ENCODE results near the gene KCNJ6. TPM values are rescaled to one million over a fixed set of nuclear protein-coding genes. Genes with fewer than 3 reads are reported as not detected.

KCNJ6 gene
- total RNA-seq, 4 donors from 2014 or later: not detected

- no peak for TF ChIP-seq POLR2A (IDR thresholded peaks at IDR 0.05)
- TF ChIP-seq, protein P1, sequence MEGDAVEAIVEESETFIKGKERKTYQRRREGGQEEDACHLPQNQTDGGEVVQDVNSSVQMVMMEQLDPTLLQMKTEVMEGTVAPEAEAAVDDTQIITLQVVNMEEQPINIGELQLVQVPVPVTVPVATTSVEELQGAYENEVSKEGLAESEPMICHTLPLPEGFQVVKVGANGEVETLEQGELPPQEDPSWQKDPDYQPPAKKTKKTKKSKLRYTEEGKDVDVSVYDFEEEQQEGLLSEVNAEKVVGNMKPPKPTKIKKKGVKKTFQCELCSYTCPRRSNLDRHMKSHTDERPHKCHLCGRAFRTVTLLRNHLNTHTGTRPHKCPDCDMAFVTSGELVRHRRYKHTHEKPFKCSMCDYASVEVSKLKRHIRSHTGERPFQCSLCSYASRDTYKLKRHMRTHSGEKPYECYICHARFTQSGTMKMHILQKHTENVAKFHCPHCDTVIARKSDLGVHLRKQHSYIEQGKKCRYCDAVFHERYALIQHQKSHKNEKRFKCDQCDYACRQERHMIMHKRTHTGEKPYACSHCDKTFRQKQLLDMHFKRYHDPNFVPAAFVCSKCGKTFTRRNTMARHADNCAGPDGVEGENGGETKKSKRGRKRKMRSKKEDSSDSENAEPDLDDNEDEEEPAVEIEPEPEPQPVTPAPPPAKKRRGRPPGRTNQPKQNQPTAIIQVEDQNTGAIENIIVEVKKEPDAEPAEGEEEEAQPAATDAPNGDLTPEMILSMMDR (IDR thresholded peaks at IDR 0.05 in 4 of 5, conservative IDR thresholded peaks at IDR 0.05 in 1 of 5): no peak
- Histone ChIP-seq H3K36me3 (no peaks in the 10 kb centered on the region), H3K4me3 (no peak overlapping the region), H3K4me1 (no peaks in the 10 kb centered on the region), H3K27me3 (no peaks in the 10 kb centered on the region), H3K27ac (no peak overlapping the region), H3K9me3 (no peaks in the 10 kb centered on the region)
- DNase-seq (no peak), ATAC-seq (no peak)
- in situ Hi-C loops (cut with MboI; ENCODE audit: low sequenced_read_pairs in 4 of 4): loop anchor here (25.0 kb wide), 3 partner anchors 110 to 660 kb away; no protein-coding TSS in a partner anchor
- intact Hi-C loops (cut with DNase I; ENCODE audit: low total_unique reads): no loop called here
Measured at GRCh38 chr21:37702241-37702640, 214.0 kb downstream of the KCNJ6 start.

GRCh38 chr21:37700641-37701202, 215.5 kb downstream of the KCNJ6 start:
- in situ Hi-C loops (cut with MboI; ENCODE audit: low sequenced_read_pairs in 4 of 4): loop anchor here (25.0 kb wide), 3 partner anchors 112 to 662 kb away; no protein-coding TSS in a partner anchor

GRCh38 chr21:37699024-37699775, 217.1 kb downstream of the KCNJ6 start:
- no peak for ATAC-seq
- in situ Hi-C loops (cut with MboI; ENCODE audit: low sequenced_read_pairs in 4 of 4): loop anchor here in 2 of 4 donors (25.0 kb wide), 2 partner anchors 438 to 663 kb away; no protein-coding TSS in a partner anchor
- no peaks in the 10 kb centered on the region for H3K27me3 ChIP-seq

More at GRCh38 chr21:37700641-37701202, 215.5 kb downstream of the KCNJ6 start:
- H3K36me3 ChIP-seq: no peaks in the 10 kb centered on the region
- ATAC-seq (peak in 1 of 2 donors; percentile 39), DNase-seq (no peak)
- H3K27me3 ChIP-seq: no peaks in the 10 kb centered on the region
- no peak overlapping the region for H3K27ac ChIP-seq
- H3K9me3 ChIP-seq: no peaks in the 10 kb centered on the region
- no peak for TF ChIP-seq POLR2A (IDR thresholded peaks at IDR 0.05)
- TF ChIP-seq, protein P1 (IDR thresholded peaks at IDR 0.05 in 4 of 5, conservative IDR thresholded peaks at IDR 0.05 in 1 of 5): peak in 4 of 5 experiments; percentile 19 to 33 (median 31)
- H3K4me1 ChIP-seq: no peaks in the 10 kb centered on the region
- intact Hi-C loops (cut with DNase I; ENCODE audit: low total_unique reads): no loop called here
- H3K4me3 ChIP-seq: no peak overlapping the region

DNA sequence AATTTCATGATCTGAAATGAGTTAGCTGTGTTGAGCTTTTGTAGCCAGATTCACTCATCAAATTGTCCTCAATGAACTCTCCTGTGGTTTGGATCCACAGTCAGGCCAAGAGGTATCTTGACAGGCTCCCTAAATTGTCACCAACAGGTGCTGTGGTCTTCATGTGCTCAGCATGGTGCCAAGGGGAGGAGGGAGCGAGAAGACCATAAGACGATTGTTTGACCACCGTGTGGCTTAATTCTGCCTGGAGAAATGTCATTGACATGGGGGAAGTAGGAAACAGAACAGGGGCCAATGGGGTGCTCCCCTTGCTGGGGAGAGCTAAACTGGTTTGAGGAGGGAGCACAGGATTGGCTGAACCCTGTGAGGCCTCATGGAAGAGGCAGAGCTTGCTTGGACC, 219.3 kb downstream of the KCNJ6 start:
- no peaks in the 10 kb centered on the region for H3K27me3 ChIP-seq
- in situ Hi-C loops (cut with MboI; ENCODE audit: low sequenced_read_pairs in 4 of 4) (loop anchor here in 2 of 4 donors (25.0 kb wide), 2 partner anchors 440 to 665 kb away; no protein-coding TSS in a partner anchor), intact Hi-C loops (cut with DNase I; ENCODE audit: low total_unique reads) (no loop called here)
- ATAC-seq (no peak), DNase-seq (no peak)
- H3K4me3 ChIP-seq: no peak overlapping the region
- no peaks in the 10 kb centered on the region for H3K9me3 ChIP-seq
- H3K27ac ChIP-seq: no peak overlapping the region
- H3K4me1 ChIP-seq: no peaks in the 10 kb centered on the region
- no peaks in the 10 kb centered on the region for H3K36me3 ChIP-seq
- TF ChIP-seq, protein P1 (IDR thresholded peaks at IDR 0.05 in 4 of 5, conservative IDR thresholded peaks at IDR 0.05 in 1 of 5): no peak
- TF ChIP-seq POLR2A (IDR thresholded peaks at IDR 0.05): no peak

More at GRCh38 chr21:37699024-37699775, 217.1 kb downstream of the KCNJ6 start:
- TF ChIP-seq, protein P1 (IDR thresholded peaks at IDR 0.05 in 4 of 5, conservative IDR thresholded peaks at IDR 0.05 in 1 of 5): no peak
- no peak for TF ChIP-seq POLR2A (IDR thresholded peaks at IDR 0.05)
- no peak overlapping the region for H3K4me3 ChIP-seq
- H3K36me3 ChIP-seq: no peaks in the 10 kb centered on the region
- DNase-seq: no peak
- H3K9me3 ChIP-seq: no peaks in the 10 kb centered on the region
- H3K27ac ChIP-seq: no peak overlapping the region
- no peaks in the 10 kb centered on the region for H3K4me1 ChIP-seq
- intact Hi-C loops (cut with DNase I; ENCODE audit: low total_unique reads): no loop called here
